ENCODE data around the gene TIAL1. TPM values are rescaled to one million over a fixed set of nuclear protein-coding genes. Genes with fewer than 3 reads are reported as not detected.

Gene TIAL1
- total and polyA plus RNA-seq, 10 of the 15 experiments (the other 5 are each of a cell fraction or from before 2014, with no cell fraction given) = 26.0 to 159 (median 62.8) TPM

DNA sequence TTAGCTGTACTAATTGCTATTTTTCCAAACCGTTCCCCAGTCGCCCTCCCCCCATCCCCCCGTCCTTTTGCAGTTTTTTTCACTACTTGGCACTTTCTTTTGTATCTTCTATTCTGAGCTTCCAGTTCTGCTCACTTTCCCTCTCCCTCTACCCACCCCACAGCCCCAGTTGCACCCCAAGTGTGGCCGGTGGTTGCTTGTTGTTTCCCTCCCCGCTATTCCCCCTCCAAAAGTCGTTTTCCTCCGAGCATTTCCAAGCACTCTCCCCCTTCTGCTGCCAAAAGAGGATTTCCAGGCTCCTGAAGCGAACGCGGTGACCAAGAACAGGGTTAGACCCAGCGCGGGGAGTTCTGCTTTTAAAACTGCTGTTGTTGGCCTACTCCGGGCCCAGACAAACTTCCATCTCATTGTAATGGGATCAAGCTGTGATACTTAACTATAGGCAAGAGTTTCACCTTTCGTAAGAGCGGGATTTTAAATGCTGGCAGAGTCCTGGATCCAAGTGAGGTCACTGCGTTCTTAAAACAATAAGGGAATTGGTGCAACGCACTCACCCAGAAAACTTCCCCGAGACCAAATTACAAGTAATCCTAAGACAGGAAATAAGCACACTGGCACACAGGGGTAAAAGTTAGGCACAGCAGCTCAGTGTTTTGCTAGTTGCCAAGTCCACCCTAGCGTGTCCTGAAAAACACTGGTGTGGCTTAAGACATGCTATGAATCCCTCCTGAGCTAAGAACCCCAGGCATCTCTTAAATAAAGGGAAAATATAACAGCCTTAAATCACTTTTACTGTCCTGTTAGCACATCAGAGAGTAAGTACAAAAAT is 52.7 kb downstream of the TIAL1 start:
- Histone ChIP-seq H2AFZ (ENCODE audit: control insufficient read depth, low read depth, low read length) (no peak overlapping the region), H3K4me2 (ENCODE audit: control insufficient read depth, insufficient read depth) (peak overlapping the region; percentile 84; the same call in 1 of the 2 replicates), H3K9me3 (replicated peaks; ENCODE audit: control insufficient read depth, insufficient read depth, low read length) (no peaks in the 10 kb centered on the region), H3K9ac (ENCODE audit: control insufficient read depth, insufficient read depth, low read length) (no peak overlapping the region), H3K27me3 (replicated peaks in 1 of 2; ENCODE audit: control insufficient read depth in 2 of 2, insufficient read depth in 2 of 2, low read length in 1 of 2) (no peaks in the 10 kb centered on the region), H3K4me1 (ENCODE audit: control insufficient read depth, insufficient read depth, low read length) (peaks cover 12% of the 10 kb centered on the region), H3K36me3 (ENCODE audit: control insufficient read depth in 2 of 2, insufficient read depth in 2 of 2, low read length in 1 of 2) (no peaks in the 10 kb centered on the region), H3K79me2 (ENCODE audit: control insufficient read depth, insufficient read depth, low read length) (peaks cover 34% of the 10 kb centered on the region), H3K4me3 (no peak overlapping the region), H3K27ac (ENCODE audit: control insufficient read depth, insufficient read depth) (no peak overlapping the region), H4K20me1 (ENCODE audit: control insufficient read depth, insufficient read depth) (no peaks in the 10 kb centered on the region)
- intact Hi-C loops (cut with micrococcal nuclease; ENCODE audit: unreplicated experiment) (loop anchor here (2.0 to 5.0 kb wide), 4 partner anchors 53 to 337 kb away; partner anchors contain the start of genes GRK5 and TIAL1), in situ Hi-C loops (cut with MboI) (no loop called here)
- WGBS (ENCODE audit: insufficient coverage, insufficient replicate concordance, low lambda C conversion rate, missing lambda C conversion rate) = 71% methylated on average over 19 of the region's 19 CpGs
- RAD21 ChIA-PET (ENCODE audit: unreplicated experiment) = interaction anchor here (1.0 to 5.3 kb wide), 10 partner anchors 13 to 345 kb away, joined by 3 to 55 read pairs (median 8); partner anchors contain the start of genes BAG3 and GRK5
- FAIRE-seq (no peak), ATAC-seq (no peak), DNase-seq (ENCODE audit: low read depth, low spot score) (no peak)
- TF ChIP-seq YY1 (IDR thresholded peaks at IDR 0.05; ENCODE audit: low read depth, low read length) = no peak
- TF ChIP-seq IRF3 (IDR thresholded peaks at IDR 0.05) = no peak
- no peak for TF ChIP-seq EZH2 (IDR thresholded peaks at IDR 0.05; ENCODE audit: borderline replicate concordance, control insufficient read depth, low read depth, low read length)
- TF ChIP-seq HDAC6 (IDR thresholded peaks at IDR 0.05; ENCODE audit: unreplicated experiment) = no peak
- TF ChIP-seq ASH2L (IDR thresholded peaks at IDR 0.05; ENCODE audit: borderline replicate concordance, low read depth) = no peak
- no peak for TF ChIP-seq NBN (IDR thresholded peaks at IDR 0.05)
- TF ChIP-seq CHD1 (IDR thresholded peaks at IDR 0.05; ENCODE audit: low read depth, low read length) = no peak
- TF ChIP-seq BHLHE40 (IDR thresholded peaks at IDR 0.05; ENCODE audit: borderline replicate concordance in 1 of 2, low read depth in 2 of 2, low read length in 1 of 2) = no peak
- no peak for TF ChIP-seq STAT1 (conservative IDR thresholded peaks at IDR 0.05)
- TF ChIP-seq TCF12 (IDR thresholded peaks at IDR 0.05; ENCODE audit: low read depth, low read length) = no peak
- no TSS peak for BruUV-seq (replicated peaks)
- POLR2A ChIA-PET = interaction anchor here (0.6 to 4.0 kb wide), 6 partner anchors 13 to 368 kb away, joined by 4 to 24 read pairs (median 6); partner anchors contain the start of gene TIAL1
- SMC1A ChIA-PET (ENCODE audit: uncharacterized antibody, unreplicated experiment) = interaction anchor here (0.6 to 3.3 kb wide), 13 partner anchors 13 to 345 kb away, joined by 3 to 16 read pairs (median 4); no protein-coding TSS in a partner anchor
- CTCF ChIA-PET = interaction anchor here (0.6 to 5.1 kb wide), 31 partner anchors 10 to 345 kb away, joined by 3 to 45 read pairs (median 5); partner anchors contain the start of genes BAG3, GRK5 and TIAL1
